GM12878 (cell line): ENCODE results near the gene GDE1. TPM values are rescaled to one million over a fixed set of nuclear protein-coding genes. Genes with fewer than 3 reads are reported as not detected.
A peak's percentile ranks its signal among the peaks of the same experiment; 100 is the strongest.

Source experiments
- ATAC-seq: fragments of 200-7000 bp; cut with Tn5 transposase; 3 replicates; pipeline ENCODE4 v1.9.1; 2020; ENCODE audit warnings: mild to moderate bottlenecking, moderate library complexity
- BruUV-seq: library from RNA; stranded (reverse); fragments of 400-500 nt; replicated peaks from 2 replicates; lab custom pipeline; 2021; lab: Mats Ljungman, UMichigan
- CTCF ChIA-PET: fragments of 300-600 bp; sonication (Branson Sonifier 250); formaldehyde crosslinking; extraction: SDS; loops from one replicate; lab custom pipeline; 2021; ENCODE audit warnings: inconsistent platforms; lab: Yijun Ruan, JAX
- POLR2A ChIA-PET: fragments of 350-600 bp; formaldehyde crosslinking; extraction: SDS; loops from one replicate; lab custom pipeline; 2021; ENCODE audit warnings: inconsistent platforms; lab: Charles Lee
- RAD21 ChIA-PET: fragments of 300-600 bp; sonication (Branson Sonifier 250); formaldehyde crosslinking; loops from one replicate; lab custom pipeline; 2023; ENCODE audit warnings: antibody characterized with exemption; ENCODE audit not compliant: unreplicated experiment; lab: Charles Lee
- SMC1A ChIA-PET: fragments of 300-600 bp; sonication (Branson Sonifier 250); formaldehyde crosslinking; loops from one replicate; lab custom pipeline; 2023; ENCODE audit not compliant: unreplicated experiment, uncharacterized antibody; lab: Charles Lee
- DNase-seq: peaks from one replicate; pipeline ENCODE4 v3.0.0-alpha.2; 2011; ENCODE audit warnings: low read depth, low spot score
- FAIRE-seq: peaks from 3 replicates; lab custom pipeline; 2011; peaks lifted over from hg19 to GRCh38; lab: Jason Lieb, UNC
- H2AFZ ChIP-seq: 2 replicates; pipeline ENCODE4 v1.6.0; 2011; ENCODE audit warnings: low read depth, low read length, control low read depth; ENCODE audit not compliant: control insufficient read depth
- H3K27ac ChIP-seq: 2 replicates; pipeline ENCODE4 v1.5.1; 2011; ENCODE audit warnings: control low read depth; ENCODE audit not compliant: control insufficient read depth, insufficient read depth
- H3K27me3 ChIP-seq, 2 experiments: replicated peaks in 1 of 2; 2 replicates each; pipeline versions ENCODE4 v1.6.0 to v1.6.1; 2011; ENCODE audit warnings: low read length in 1 of 2; ENCODE audit not compliant: control insufficient read depth in 2 of 2, insufficient read depth in 2 of 2
- H3K36me3 ChIP-seq, 2 experiments: 2 replicates each; pipeline ENCODE4 v1.5.1; 2011; ENCODE audit warnings: low read length in 1 of 2; ENCODE audit not compliant: control insufficient read depth in 2 of 2, insufficient read depth in 2 of 2
- H3K4me1 ChIP-seq: 2 replicates; pipeline ENCODE4 v1.6.1; 2011; ENCODE audit warnings: mild to moderate bottlenecking, low read length, moderate library complexity, mixed read lengths; ENCODE audit not compliant: control insufficient read depth, insufficient read depth
- H3K4me2 ChIP-seq: 2 replicates; pipeline ENCODE4 v1.6.0; 2011; ENCODE audit warnings: control low read depth; ENCODE audit not compliant: control insufficient read depth, insufficient read depth
- H3K4me3 ChIP-seq: fragments of 200-600 bp; sonication (generic); 2 replicates; pipeline ENCODE4 v1.5.1; 2016
- H3K79me2 ChIP-seq: 2 replicates; pipeline ENCODE4 v1.6.0; 2011; ENCODE audit warnings: low read length; ENCODE audit not compliant: control insufficient read depth, insufficient read depth
- H3K9ac ChIP-seq: 2 replicates; pipeline ENCODE4 v1.8.0; 2011; ENCODE audit warnings: low read length, control low read depth, mixed read lengths; ENCODE audit not compliant: control insufficient read depth, insufficient read depth
- H3K9me3 ChIP-seq: replicated peaks from 3 replicates; pipeline ENCODE4 v1.5.1; 2011; ENCODE audit warnings: mild to moderate bottlenecking, low read length; ENCODE audit not compliant: control insufficient read depth, insufficient read depth
- H4K20me1 ChIP-seq: 2 replicates; pipeline ENCODE4 v1.6.0; 2011; ENCODE audit not compliant: control insufficient read depth, insufficient read depth
- CTCF ChIP-seq, 3 experiments: IDR thresholded peaks in 2 of 3; conservative IDR thresholded peaks in 1 of 3; 2 replicates each; pipeline ENCODE4 v1.5.1; 2011; ENCODE audit warnings: low read depth in 3 of 3, low read length in 3 of 3, mild to moderate bottlenecking in 3 of 3, control low read depth in 2 of 3, moderate library complexity in 2 of 3, inconsistent platforms in 1 of 3, mixed read lengths in 1 of 3; ENCODE audit not compliant: control insufficient read depth in 2 of 3, insufficient read depth in 1 of 3; ENCODE audit errors: extremely low read depth in 1 of 3
- JUNB ChIP-seq: IDR thresholded peaks from 2 replicates; pipeline ENCODE4 v1.6.1; 2016; ENCODE audit warnings: antibody characterized with exemption, mild to moderate bottlenecking
- RAD21 ChIP-seq: IDR thresholded peaks from 2 replicates; pipeline ENCODE4 v1.6.1; 2011; ENCODE audit warnings: mild to moderate bottlenecking, low read depth, low read length, moderate library complexity; ENCODE audit not compliant: insufficient read depth
- SMC3 ChIP-seq: IDR thresholded peaks from 2 replicates; pipeline ENCODE4 v1.6.1; 2011; ENCODE audit warnings: low read length, improper control_type of control experiment, borderline replicate concordance
- YY1 ChIP-seq: IDR thresholded peaks from 2 replicates; pipeline ENCODE4 v1.6.1; 2011; ENCODE audit warnings: low read depth, mild to moderate bottlenecking, low read length
- WGBS: methylation state at CpG from one replicate; pipeline ENCODE4 v1.1.6; 2016; ENCODE audit warnings: low lambda C conversion rate; ENCODE audit not compliant: insufficient replicate concordance, insufficient coverage; ENCODE audit errors: missing lambda C conversion rate; 5-methylcytosine and 5-hydroxymethylcytosine counted together
- in situ Hi-C: fragments of 300-500 bp; cut with MboI; formaldehyde crosslinking; loops from 9 replicates; pipeline ENCODE4 v1.14.3; 2018; ENCODE audit warnings: mixed read lengths
- intact Hi-C: fragments of 100-400 bp; cut with micrococcal nuclease; formaldehyde crosslinking; loops from one replicate; pipeline ENCODE4 v1.14.2; 2022; ENCODE audit not compliant: unreplicated experiment
- polyA plus RNA-seq, 11 experiments: library from polyadenylated mRNA; depleted of rRNA in 4 of 11; unstranded in 6 of 11; stranded (reverse) in 5 of 11; fragments of >200 nt; fragmentation: Nextera tagmentation in 4 of 11; fragmentation: Illumina TruSeq in 1 of 11; extraction: Ambion mirVana in 4 of 11; extraction: Trizol in 1 of 11; gene quantifications; 1 replicate in 1 of 11; 2 replicates in 10 of 11; pipeline versions ENCODE4 v1.2.1 to v1.2.3, GENCODE V29; 2011 to 2016; ENCODE audit warnings: inconsistent platforms in 2 of 11, missing spikeins in 2 of 11, low read depth in 1 of 11
- total RNA-seq, 4 experiments: library from RNA; depleted of rRNA in 3 of 4; stranded (reverse); fragments of >200 nt in 3 of 4; fragmentation: Illumina TruSeq in 1 of 4; extraction: Trizol in 1 of 4; gene quantifications; 2 replicates each; pipeline versions ENCODE4 v1.2.1 to v1.2.3, GENCODE V29; 2013 to 2021
- TF ChIP-seq, protein P1 (sequence below): fragments of 450-650 bp; IDR thresholded peaks from 2 replicates; pipeline ENCODE4 v1.6.1; 2017; ENCODE audit warnings: antibody characterized with exemption, mild to moderate bottlenecking, moderate library complexity

Gene GDE1
- total and polyA plus RNA-seq, 10 of the 15 experiments (the other 5 are each of a cell fraction or from before 2014, with no cell fraction given): 14.8 to 31.8 (median 21.0) TPM

DNA sequence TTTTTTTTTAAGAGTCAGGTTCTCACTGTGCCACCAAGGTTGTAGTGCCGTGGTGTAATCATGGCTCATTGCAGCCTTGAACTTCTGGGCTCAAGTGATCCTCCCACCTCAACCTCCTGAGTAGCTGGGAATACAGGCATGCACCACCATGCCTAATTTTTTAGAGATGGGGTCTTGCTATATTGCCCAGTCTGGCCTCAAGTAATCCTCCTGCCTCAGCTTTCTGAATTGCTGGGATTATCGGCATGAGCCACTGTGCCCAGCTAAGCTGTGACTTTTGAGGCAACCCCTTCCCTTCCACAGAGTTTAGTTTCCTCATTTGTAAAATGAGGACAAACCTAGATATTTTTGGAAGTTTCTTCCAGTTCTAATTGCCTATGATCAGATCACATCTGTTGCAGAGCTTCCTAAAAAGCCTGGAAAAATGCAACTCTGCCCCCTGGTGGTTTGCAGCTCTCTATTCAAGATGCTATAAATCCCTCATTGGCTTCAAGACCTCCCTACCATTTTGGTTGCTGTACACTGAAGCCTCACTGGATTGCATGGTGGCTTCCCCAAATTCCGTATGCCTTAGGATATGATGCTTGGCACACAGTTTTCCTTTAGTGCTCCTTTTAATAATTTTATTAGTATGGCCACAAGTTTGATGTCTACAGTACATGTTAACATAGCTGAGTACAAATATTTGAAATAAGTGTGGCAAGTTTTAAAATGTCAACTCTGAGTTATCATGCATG lies 19.3 kb downstream of the GDE1 start:
- DNase-seq (no peak), FAIRE-seq (peak; percentile 83), ATAC-seq (peak; percentile 84)
- no TSS peak for BruUV-seq
- no peak overlapping the region for H3K4me2 ChIP-seq
- H3K4me1 ChIP-seq: no peaks in the 10 kb centered on the region
- H3K27me3 ChIP-seq: no peaks in the 10 kb centered on the region
- in situ Hi-C loops: loop anchor here (5.0 kb wide), 1 partner anchor 410 kb away; no protein-coding TSS in a partner anchor
- H3K4me3 ChIP-seq: no peak overlapping the region
- no peaks in the 10 kb centered on the region for H3K79me2 ChIP-seq
- intact Hi-C loops: loop anchor here (1.0 to 10.0 kb wide), 3 partner anchors 113 to 416 kb away; partner anchors contain the start of gene SYT17
- no peaks in the 10 kb centered on the region for H3K9me3 ChIP-seq
- ChIA-PET SMC1A (interaction anchor here (0.6 to 2.9 kb wide), 17 partner anchors 9 to 416 kb away, joined by 3 to 22 read pairs (median 3); no protein-coding TSS in a partner anchor), POLR2A (interaction anchor here (0.8 to 1.0 kb wide), 2 partner anchors 395 to 416 kb away, joined by 3 to 4 read pairs; no protein-coding TSS in a partner anchor), RAD21 (interaction anchor here (0.7 to 2.0 kb wide), 10 partner anchors 9 to 417 kb away, joined by 3 to 7 read pairs (median 4); no protein-coding TSS in a partner anchor), CTCF (interaction anchor here (0.6 to 3.4 kb wide), 34 partner anchors 10 to 828 kb away, joined by 3 to 63 read pairs (median 4); partner anchors contain the start of genes CCP110 and GDE1)
- no peaks in the 10 kb centered on the region for H4K20me1 ChIP-seq
- 87% methylated on average over 3 of the region's 3 CpGs for WGBS
- peaks cover 6 to 23% of the 10 kb centered on the region in 2 experiments for H3K36me3 ChIP-seq
- TF ChIP-seq CTCF (IDR thresholded peaks at IDR 0.05 in 2 of 3, conservative IDR thresholded peaks at IDR 0.05 in 1 of 3; ENCODE audit: control insufficient read depth in 2 of 3, extremely low read depth in 1 of 3, insufficient read depth in 1 of 3, low read depth in 3 of 3, low read length in 3 of 3) (peak; percentile 65 to 68 (median 67)), YY1 (0 out of 2 replicates have a peak, but pooled peaks have one; percentile 24), SMC3 (peak; percentile 73; the same call in 1 of the 2 replicates), RAD21 (peak; percentile 73), JUNB (no peak)
- TF ChIP-seq, protein P1, sequence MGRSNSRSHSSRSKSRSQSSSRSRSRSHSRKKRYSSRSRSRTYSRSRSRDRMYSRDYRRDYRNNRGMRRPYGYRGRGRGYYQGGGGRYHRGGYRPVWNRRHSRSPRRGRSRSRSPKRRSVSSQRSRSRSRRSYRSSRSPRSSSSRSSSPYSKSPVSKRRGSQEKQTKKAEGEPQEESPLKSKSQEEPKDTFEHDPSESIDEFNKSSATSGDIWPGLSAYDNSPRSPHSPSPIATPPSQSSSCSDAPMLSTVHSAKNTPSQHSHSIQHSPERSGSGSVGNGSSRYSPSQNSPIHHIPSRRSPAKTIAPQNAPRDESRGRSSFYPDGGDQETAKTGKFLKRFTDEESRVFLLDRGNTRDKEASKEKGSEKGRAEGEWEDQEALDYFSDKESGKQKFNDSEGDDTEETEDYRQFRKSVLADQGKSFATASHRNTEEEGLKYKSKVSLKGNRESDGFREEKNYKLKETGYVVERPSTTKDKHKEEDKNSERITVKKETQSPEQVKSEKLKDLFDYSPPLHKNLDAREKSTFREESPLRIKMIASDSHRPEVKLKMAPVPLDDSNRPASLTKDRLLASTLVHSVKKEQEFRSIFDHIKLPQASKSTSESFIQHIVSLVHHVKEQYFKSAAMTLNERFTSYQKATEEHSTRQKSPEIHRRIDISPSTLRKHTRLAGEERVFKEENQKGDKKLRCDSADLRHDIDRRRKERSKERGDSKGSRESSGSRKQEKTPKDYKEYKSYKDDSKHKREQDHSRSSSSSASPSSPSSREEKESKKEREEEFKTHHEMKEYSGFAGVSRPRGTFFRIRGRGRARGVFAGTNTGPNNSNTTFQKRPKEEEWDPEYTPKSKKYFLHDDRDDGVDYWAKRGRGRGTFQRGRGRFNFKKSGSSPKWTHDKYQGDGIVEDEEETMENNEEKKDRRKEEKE: no peak
- no peak overlapping the region for H3K9ac ChIP-seq
- H3K27ac ChIP-seq: no peak overlapping the region
- H2AFZ ChIP-seq: no peak overlapping the region
